ENCODE data around the gene ACO2. TPM values are rescaled to one million over a fixed set of nuclear protein-coding genes. Genes with fewer than 3 reads are reported as not detected.

ACO2 gene
- polyA plus RNA-seq, 3 donors = 61.9 to 197 (median 63.4) TPM

- H3K27ac ChIP-seq (ENCODE audit: low read depth, low read length) = no peak overlapping the region
Observed at GRCh38 chr22:41574847-41575381, 106.0 kb downstream of the ACO2 start.

GRCh38 chr22:41575533-41575932 is 106.6 kb downstream of the ACO2 start:
- no peak overlapping the region for H3K27ac ChIP-seq (ENCODE audit: low read depth, low read length)
- 82 to 90% (median 85%) methylated on average over 15 of the region's 15 CpGs for WGBS, 3 donors

More at GRCh38 chr22:41574847-41575381, 106.0 kb downstream of the ACO2 start:
- WGBS, 3 donors = 63 to 73% (median 70%) methylated on average over 24 to 26 of the region's 26 CpGs

- H3K27ac ChIP-seq (ENCODE audit: low read depth, low read length) = no peak overlapping the region
- WGBS, 3 donors = 74 to 81% (median 78%) methylated on average over 9 of the region's 9 CpGs
Observed at GRCh38 chr22:41576877-41577276, 108.0 kb downstream of the ACO2 start.

GRCh38 chr22:41578114-41578513 is 109.2 kb downstream of the ACO2 start:
- no peak overlapping the region for H3K27ac ChIP-seq (ENCODE audit: low read depth, low read length)
- WGBS, 3 donors = 92 to 94% (median 92%) methylated on average over 8 of the region's 8 CpGs

Other genes with a start within 250 kb of the ACO2 start
- 1 to 10 TPM; 1.8 to 3.4 (median 2.9) TPM for gene CHADL, start 228.2 kb upstream of the ACO2 start, polyA plus RNA-seq
- 10 to 100 TPM; 23.8 to 34.3 (median 33.1) TPM for gene RANGAP1, start 182.9 kb upstream of the ACO2 start, polyA plus RNA-seq
- gene ZC3H7B, start 167.6 kb upstream of the ACO2 start, polyA plus RNA-seq = 10 to 100 TPM; 20.0 to 42.5 (median 34.9) TPM
- gene TEF, start 87.2 kb upstream of the ACO2 start, polyA plus RNA-seq = 10 to 100 TPM in 2 of 3 donors, 1 to 10 TPM in 1; 9.9 to 19.0 (median 15.9) TPM
- gene TOB2, start 22.3 kb upstream of the ACO2 start, polyA plus RNA-seq = 10 to 100 TPM; 18.4 to 48.0 (median 25.4) TPM
- 10 to 100 TPM; 26.0 to 41.7 (median 36.8) TPM for gene PHF5A, start 425 bp upstream of the ACO2 start, polyA plus RNA-seq
- 10 to 100 TPM; 10.4 to 56.0 (median 28.1) TPM for gene POLR3H, start 75.4 kb downstream of the ACO2 start, polyA plus RNA-seq
- gene CSDC2, start 91.9 kb downstream of the ACO2 start, polyA plus RNA-seq = 1 to 10 TPM in 2 of 3 donors, under 1 TPM in 1; 0.91 to 8.3 (median 5.1) TPM
- 100 to 1,000 TPM in 1 of 3 donors, 10 to 100 TPM in 2; 41.9 to 171 (median 68.4) TPM for gene PMM1, start 120.7 kb downstream of the ACO2 start, polyA plus RNA-seq
- gene DESI1, start 151.9 kb downstream of the ACO2 start, polyA plus RNA-seq = 10 to 100 TPM in 2 of 3 donors, 1 to 10 TPM in 1; 7.0 to 19.6 (median 16.8) TPM
- gene XRCC6, start 152.2 kb downstream of the ACO2 start, polyA plus RNA-seq = 100 to 1,000 TPM in 2 of 3 donors, 10 to 100 TPM in 1; 82.5 to 158 (median 152) TPM
- 100 to 1,000 TPM in 2 of 3 donors, 10 to 100 TPM in 1; 78.2 to 139 (median 121) TPM for gene SNU13, start 219.8 kb downstream of the ACO2 start, polyA plus RNA-seq
- gene MEI1, start 230.4 kb downstream of the ACO2 start, polyA plus RNA-seq = 1 to 10 TPM in 1 of 3 donors, under 1 TPM in 2; 0.34 to 1.6 (median 0.86) TPM

Data from adipose tissue (tissue), 3 donors.